Gastrocnemius medialis (tissue), 4 donors: Measurements from ENCODE around the gene PGS1. TPM values are rescaled to one million over a fixed set of nuclear protein-coding genes. Genes with fewer than 3 reads are reported as not detected.
A peak's percentile ranks its signal among the peaks of the same experiment; 100 is the strongest.

Source experiments
- ATAC-seq, 2 donors: fragments of 150-250 bp; one replicate each; pipeline ENCODE4 v1.9.1; 2016
- DNase-seq, 2 donors: peaks; one replicate each; pipeline ENCODE4 v3.0.0-alpha.2; 2019
- H3K27ac ChIP-seq, 4 donors: fragments of 200-600 bp; sonication (generic); 1 replicate in 1 of 4; 2 replicates in 3 of 4; pipeline ENCODE4 v1.5.1; 2016 to 2018; ENCODE audit warnings: mild to moderate bottlenecking in 2 of 4, moderate library complexity in 1 of 4
- H3K27me3 ChIP-seq, 3 donors: fragments of 200-600 bp; sonication (generic) in 2 of 3; 1 replicate in 1 of 3; 2 replicates in 2 of 3; pipeline versions ENCODE4 v1.5.1 to v1.6.0; 2016 to 2019; ENCODE audit warnings: mild to moderate bottlenecking in 1 of 3, moderate library complexity in 1 of 3
- H3K36me3 ChIP-seq, 2 donors: fragments of 200-600 bp; sonication (generic) in 1 of 2; one replicate each; pipeline ENCODE4 v1.5.1; 2017 to 2018
- H3K4me1 ChIP-seq, 2 donors: fragments of 200-600 bp; sonication (generic) in 1 of 2; one replicate each; pipeline ENCODE4 v1.5.1; 2016 to 2017; ENCODE audit warnings: mild to moderate bottlenecking in 2 of 2
- H3K4me3 ChIP-seq, 4 donors: fragments of 200-600 bp; sonication (generic) in 3 of 4; 1 replicate in 1 of 4; 2 replicates in 3 of 4; pipeline ENCODE4 v1.5.1; 2016 to 2019; ENCODE audit warnings: mild to moderate bottlenecking in 2 of 4
- H3K9me3 ChIP-seq, 3 donors: fragments of 200-600 bp; sonication (generic) in 2 of 3; 1 replicate in 1 of 3; 2 replicates in 2 of 3; pipeline ENCODE4 v1.5.1; 2016 to 2019
- POLR2A ChIP-seq, 2 donors: fragments of 450-650 bp; IDR thresholded peaks; one replicate each; pipeline ENCODE4 v1.6.1; 2017; ENCODE audit warnings: antibody characterized with exemption in 2 of 2, mild to moderate bottlenecking in 2 of 2, moderate library complexity in 2 of 2
- in situ Hi-C, 4 donors: fragments of 200-750 bp; cut with MboI; loops; one replicate each; pipeline versions ENCODE4 v1.15.0 to v1.8.0; 2017; ENCODE audit warnings: low sequenced_read_pairs in 4 of 4
- intact Hi-C: fragments of 100-400 bp; cut with DNase I; formaldehyde crosslinking; loops from one replicate; pipeline ENCODE4 v1.15.1; 2023; ENCODE audit warnings: low total_unique reads
- total RNA-seq, 4 donors: library from RNA; depleted of rRNA; stranded (reverse); fragments of >200 nt; gene quantifications; one replicate each; pipeline versions ENCODE4 v1.1.0 to v1.2.3, GENCODE V29; 2016
- TF ChIP-seq, protein P1 (sequence below), 5 experiments: fragments of 450-650 bp in 3 of 5; fragments of 200-600 bp in 2 of 5; sonication (generic) in 2 of 5; IDR thresholded peaks in 4 of 5; conservative IDR thresholded peaks in 1 of 5; 1 replicate in 4 of 5; 2 replicates in 1 of 5; pipeline ENCODE4 v1.5.1; 2016 to 2019; ENCODE audit warnings: antibody characterized with exemption in 5 of 5, mild to moderate bottlenecking in 3 of 5, moderate library complexity in 3 of 5

PGS1 gene
- total RNA-seq, 4 donors from 2014 or later: 16.6 to 30.0 (median 21.8) TPM

DNA sequence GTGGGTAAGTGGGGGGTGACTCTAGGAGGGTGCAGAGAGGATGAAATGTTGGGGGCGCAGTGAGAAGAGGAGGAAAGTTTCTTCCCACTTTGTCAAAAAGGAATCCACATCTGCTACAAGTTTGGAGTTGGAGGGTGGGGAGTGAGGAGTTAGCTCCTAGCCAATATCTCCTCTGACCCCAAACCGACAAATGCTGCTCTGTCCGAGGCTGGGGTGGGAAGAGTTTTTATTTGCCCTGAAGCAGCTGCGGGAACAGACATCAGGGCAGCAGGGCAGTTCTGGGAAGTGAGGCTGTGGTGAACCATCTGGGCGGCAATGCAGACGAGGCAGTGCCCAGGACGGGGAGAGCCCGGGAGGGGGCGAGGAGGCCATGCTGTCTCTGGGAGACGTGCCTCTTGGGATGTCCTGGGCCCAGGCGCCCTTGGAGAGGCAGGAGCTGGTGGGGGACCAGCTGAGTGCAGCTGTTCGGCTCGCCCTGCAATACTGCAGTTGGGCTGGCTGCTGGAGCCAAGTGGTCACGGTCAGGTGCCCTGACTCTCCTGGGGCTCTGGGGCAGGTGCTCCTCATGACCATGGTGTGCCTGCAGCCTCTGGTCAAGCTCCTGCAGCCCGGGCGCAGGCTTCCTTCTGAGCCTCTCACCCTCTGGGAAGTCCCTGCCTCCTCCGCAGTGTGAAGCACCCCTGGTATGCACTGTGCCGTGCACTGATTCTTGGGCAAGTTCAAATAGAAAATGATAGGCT lies 12.2 kb upstream of the PGS1 start:
- peaks cover 0 to 3% of the 10 kb centered on the region in 2 donors for H3K4me1 ChIP-seq
- no peak overlapping the region for H3K4me3 ChIP-seq
- H3K9me3 ChIP-seq: no peaks in the 10 kb centered on the region
- intact Hi-C loops: no loop called here
- peak overlapping the region in 1 of 4 donors; percentile 20 for H3K27ac ChIP-seq
- no peak for DNase-seq
- ATAC-seq: no peak
- no peaks in the 10 kb centered on the region for H3K27me3 ChIP-seq
- no peak for TF ChIP-seq POLR2A (IDR thresholded peaks at IDR 0.05)
- TF ChIP-seq, protein P1, sequence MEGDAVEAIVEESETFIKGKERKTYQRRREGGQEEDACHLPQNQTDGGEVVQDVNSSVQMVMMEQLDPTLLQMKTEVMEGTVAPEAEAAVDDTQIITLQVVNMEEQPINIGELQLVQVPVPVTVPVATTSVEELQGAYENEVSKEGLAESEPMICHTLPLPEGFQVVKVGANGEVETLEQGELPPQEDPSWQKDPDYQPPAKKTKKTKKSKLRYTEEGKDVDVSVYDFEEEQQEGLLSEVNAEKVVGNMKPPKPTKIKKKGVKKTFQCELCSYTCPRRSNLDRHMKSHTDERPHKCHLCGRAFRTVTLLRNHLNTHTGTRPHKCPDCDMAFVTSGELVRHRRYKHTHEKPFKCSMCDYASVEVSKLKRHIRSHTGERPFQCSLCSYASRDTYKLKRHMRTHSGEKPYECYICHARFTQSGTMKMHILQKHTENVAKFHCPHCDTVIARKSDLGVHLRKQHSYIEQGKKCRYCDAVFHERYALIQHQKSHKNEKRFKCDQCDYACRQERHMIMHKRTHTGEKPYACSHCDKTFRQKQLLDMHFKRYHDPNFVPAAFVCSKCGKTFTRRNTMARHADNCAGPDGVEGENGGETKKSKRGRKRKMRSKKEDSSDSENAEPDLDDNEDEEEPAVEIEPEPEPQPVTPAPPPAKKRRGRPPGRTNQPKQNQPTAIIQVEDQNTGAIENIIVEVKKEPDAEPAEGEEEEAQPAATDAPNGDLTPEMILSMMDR (IDR thresholded peaks at IDR 0.05 in 4 of 5, conservative IDR thresholded peaks at IDR 0.05 in 1 of 5): no peak
- no peaks in the 10 kb centered on the region for H3K36me3 ChIP-seq
- in situ Hi-C loops: loop anchor here in 1 of 4 donors (10.0 kb wide), 1 partner anchor 59 kb away; no protein-coding TSS in a partner anchor

DNA sequence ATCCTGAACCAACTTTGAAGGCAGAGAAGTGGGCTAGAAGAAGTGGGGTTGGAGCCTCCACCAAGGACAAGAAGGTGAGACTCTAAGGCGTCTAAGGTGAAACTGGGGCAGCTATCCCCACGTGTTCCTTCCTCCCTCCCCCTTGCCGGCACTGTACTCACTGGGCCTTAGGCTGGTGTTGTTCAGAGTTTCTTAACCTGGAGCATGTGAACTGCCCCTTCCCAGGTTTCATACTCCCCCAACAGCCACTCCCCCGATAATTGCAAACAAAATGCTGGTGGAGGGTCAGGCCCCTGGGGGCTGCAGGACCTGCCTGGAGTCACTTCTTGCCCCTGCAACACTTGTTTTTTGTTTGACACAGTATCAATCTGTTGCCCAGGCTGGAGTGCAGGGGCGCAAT lies 11.3 kb upstream of the PGS1 start:
- no peaks in the 10 kb centered on the region for H3K36me3 ChIP-seq
- no peak for DNase-seq
- no peak overlapping the region for H3K4me3 ChIP-seq
- ATAC-seq: no peak
- no peaks in the 10 kb centered on the region for H3K27me3 ChIP-seq
- in situ Hi-C loops: loop anchor here in 1 of 4 donors (10.0 kb wide), 1 partner anchor 58 kb away; no protein-coding TSS in a partner anchor
- intact Hi-C loops: no loop called here
- H3K4me1 ChIP-seq: peaks cover 0 to 3% of the 10 kb centered on the region in 2 donors
- H3K27ac ChIP-seq: no peak overlapping the region
- TF ChIP-seq, protein P1 (IDR thresholded peaks at IDR 0.05 in 4 of 5, conservative IDR thresholded peaks at IDR 0.05 in 1 of 5): no peak
- no peak for TF ChIP-seq POLR2A (IDR thresholded peaks at IDR 0.05)
- no peaks in the 10 kb centered on the region for H3K9me3 ChIP-seq

DNA sequence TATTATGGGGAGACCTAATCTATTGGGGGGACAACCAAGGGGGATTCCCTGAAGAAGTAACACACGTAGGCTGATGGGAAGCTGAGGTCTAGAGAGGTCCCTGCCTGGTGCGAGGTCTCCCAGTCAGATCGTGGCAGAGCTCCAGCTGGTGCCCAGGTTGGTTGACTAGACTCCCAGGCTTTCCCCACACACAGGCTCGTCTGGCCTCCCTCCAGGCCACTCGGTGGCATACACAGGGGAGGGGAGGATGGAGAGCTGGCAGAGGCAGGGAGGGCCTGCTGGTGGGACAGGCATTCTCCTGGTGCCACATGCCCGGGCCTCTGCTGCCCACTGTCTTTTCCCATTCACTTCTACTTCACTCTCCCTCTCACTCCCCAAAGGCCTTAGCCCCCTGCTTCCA lies 10.1 kb upstream of the PGS1 start:
- DNase-seq: no peak
- in situ Hi-C loops: loop anchor here in 1 of 4 donors (10.0 kb wide), 1 partner anchor 56 kb away; no protein-coding TSS in a partner anchor

DNA sequence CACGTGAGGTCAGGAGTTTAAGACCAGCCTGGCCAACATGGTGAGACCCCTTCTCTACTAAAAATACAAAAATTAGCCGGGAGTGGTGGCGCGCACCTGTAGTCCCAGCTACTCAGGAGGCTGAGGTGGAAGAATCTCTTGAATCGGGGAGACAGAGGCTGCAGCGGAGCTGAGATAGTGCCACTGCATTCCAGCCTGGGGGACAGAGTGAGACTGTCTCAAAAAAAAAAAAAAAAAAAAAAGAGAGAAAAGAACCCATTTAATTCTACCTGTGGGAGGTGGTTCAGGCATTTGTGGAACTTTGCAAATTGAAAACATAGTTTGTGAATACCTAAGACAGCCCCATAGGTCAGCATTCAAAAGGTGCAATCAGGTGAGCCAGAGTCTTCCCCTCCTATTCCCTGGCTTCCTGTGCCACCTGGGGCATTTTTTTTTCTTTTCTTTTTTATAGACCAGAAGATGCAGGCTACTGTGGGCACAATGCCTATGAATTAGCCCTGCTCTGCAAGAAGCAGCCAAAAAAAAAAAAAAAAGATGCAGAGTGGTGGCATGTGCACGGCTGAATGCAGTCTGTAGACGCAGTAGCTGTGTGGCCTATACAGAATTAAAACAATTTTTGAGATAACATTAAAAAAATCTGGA lies 9.5 kb upstream of the PGS1 start:
- intact Hi-C loops: no loop called here
- TF ChIP-seq, protein P1 (IDR thresholded peaks at IDR 0.05 in 4 of 5, conservative IDR thresholded peaks at IDR 0.05 in 1 of 5): no peak
- TF ChIP-seq POLR2A (IDR thresholded peaks at IDR 0.05): no peak
- H3K27me3 ChIP-seq: no peaks in the 10 kb centered on the region
- no peak for DNase-seq
- in situ Hi-C loops: loop anchor here in 1 of 4 donors (10.0 kb wide), 1 partner anchor 56 kb away; no protein-coding TSS in a partner anchor
- no peaks in the 10 kb centered on the region for H3K36me3 ChIP-seq
- ATAC-seq: no peak
- H3K4me3 ChIP-seq: no peak overlapping the region
- H3K4me1 ChIP-seq: peaks cover 0 to 3% of the 10 kb centered on the region in 2 donors
- no peak overlapping the region for H3K27ac ChIP-seq
- H3K9me3 ChIP-seq: no peaks in the 10 kb centered on the region

More for the DNA sequence above, 10.1 kb upstream of the PGS1 start:
- no peaks in the 10 kb centered on the region for H3K36me3 ChIP-seq
- no peak overlapping the region for H3K4me3 ChIP-seq
- H3K9me3 ChIP-seq: no peaks in the 10 kb centered on the region
- H3K27ac ChIP-seq: no peak overlapping the region
- TF ChIP-seq POLR2A (IDR thresholded peaks at IDR 0.05): no peak
- TF ChIP-seq, protein P1 (IDR thresholded peaks at IDR 0.05 in 4 of 5, conservative IDR thresholded peaks at IDR 0.05 in 1 of 5): no peak
- no peak for ATAC-seq
- H3K4me1 ChIP-seq: peaks cover 0 to 3% of the 10 kb centered on the region in 2 donors
- intact Hi-C loops: no loop called here
- no peaks in the 10 kb centered on the region for H3K27me3 ChIP-seq
